GM12801 (cell line): ENCODE results near the gene KLHL22.

ENCODE experiments used
- CTCF ChIP-seq: IDR thresholded peaks from one replicate; pipeline ENCODE4 v1.5.1; 2011; ENCODE audit warnings: control low read depth; ENCODE audit not compliant: insufficient read length; ENCODE audit errors: extremely low read depth

KLHL22 gene

GRCh38 chr22:20395907-20396287 lies 99.7 kb downstream of the KLHL22 start:
- TF ChIP-seq CTCF = no peak

- no peak for TF ChIP-seq CTCF
These were observed 100.3 kb downstream of the KLHL22 start for GRCh38 chr22:20395181-20395906.

GRCh38 chr22:20393705-20394476 lies 101.7 kb downstream of the KLHL22 start, which contains the start of gene ZNF74:
ZNF74 (plus strand) TSS chr22:20394151; CDS start chr22:20394629, 478 bp downstream.
- TF ChIP-seq CTCF = no peak

DNA sequence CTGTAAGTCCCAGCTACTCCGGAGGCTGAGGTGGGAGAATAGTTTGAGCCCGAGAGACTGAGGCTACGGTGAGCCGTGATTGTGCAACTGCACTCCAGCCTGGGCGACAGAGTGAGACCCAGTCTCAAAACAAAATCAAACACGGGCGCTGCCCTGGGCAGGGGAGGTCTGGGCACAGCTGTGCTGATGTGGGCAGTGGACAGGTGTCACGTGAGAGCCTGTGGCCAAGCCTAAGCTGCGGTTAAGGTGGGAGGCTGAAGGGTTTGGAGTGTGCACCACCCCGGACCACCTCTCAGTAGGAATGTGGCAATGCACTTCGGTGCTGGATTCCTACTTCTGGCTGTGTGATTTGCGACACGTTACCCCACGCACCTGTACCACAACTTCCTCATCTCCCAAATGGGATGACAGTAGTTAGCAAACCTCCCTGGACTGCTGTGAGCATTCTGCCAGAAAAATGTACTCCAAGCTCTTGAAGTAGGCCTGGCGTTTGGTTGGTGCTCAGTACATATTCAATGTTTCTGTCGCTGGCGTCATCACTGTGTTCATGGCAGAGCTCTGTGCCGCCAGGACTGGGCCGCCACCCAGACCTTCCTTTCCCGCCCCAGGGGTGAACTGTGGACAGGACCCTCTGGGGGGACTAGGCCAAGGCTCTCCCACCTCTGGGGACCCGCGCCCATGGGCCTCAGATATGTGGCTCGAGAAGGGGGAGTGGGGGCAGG lies 102.5 kb downstream of the KLHL22 start:
- no peak for TF ChIP-seq CTCF
